HCT116 (cell line): ENCODE measurements around the gene PPP4R2.

Experiments
- CTCF ChIP-seq, 3 experiments: fragments of 200-600 bp in 1 of 3; sonication (generic) in 1 of 3; IDR thresholded peaks in 2 of 3; conservative IDR thresholded peaks in 1 of 3; 2 replicates each; pipeline ENCODE4 v1.5.1; 2012 to 2017; ENCODE audit warnings: low read depth in 2 of 3, low read length in 2 of 3, antibody characterized with exemption in 1 of 3, borderline replicate concordance in 1 of 3, control low read depth in 1 of 3, mild to moderate bottlenecking in 1 of 3, mixed read lengths in 1 of 3, mixed run types in 1 of 3, moderate library complexity in 1 of 3; ENCODE audit not compliant: insufficient read depth in 1 of 3
- ELF1 ChIP-seq: IDR thresholded peaks from 2 replicates; pipeline ENCODE4 v1.6.1; 2012; ENCODE audit warnings: low read depth, borderline replicate concordance
- EZH2 ChIP-seq: fragments of 200-600 bp; sonication (generic); IDR thresholded peaks from 2 replicates; pipeline ENCODE4 v1.6.1; 2017; ENCODE audit warnings: antibody characterized with exemption, mixed run types
- MAX ChIP-seq: IDR thresholded peaks from 2 replicates; pipeline ENCODE4 v1.6.1; 2012
- POLR2A ChIP-seq: IDR thresholded peaks from 2 replicates; pipeline ENCODE4 v1.7.0; 2011; ENCODE audit warnings: borderline replicate concordance; ENCODE audit not compliant: insufficient read depth, insufficient read length; ENCODE audit errors: extremely low read depth
- ZNF274 ChIP-seq: fragments of 200-500 bp; sonication (Bioruptor generic); IDR thresholded peaks from 2 replicates; pipeline ENCODE4 v1.6.1; 2014; ENCODE audit warnings: mild to moderate bottlenecking, low read depth, low read length, inconsistent platforms

- TF ChIP-seq EZH2 (no peak), CTCF (IDR thresholded peaks at IDR 0.05 in 2 of 3, conservative IDR thresholded peaks at IDR 0.05 in 1 of 3; ENCODE audit: borderline replicate concordance in 1 of 3, insufficient read depth in 1 of 3, low read depth in 2 of 3, low read length in 2 of 3) (no peak), ZNF274 (no peak), POLR2A (no peak), ELF1 (no peak), MAX (no peak)
Observed at GRCh38 chr3:73021301-73021835, 24.8 kb downstream of the PPP4R2 start.
